Forelimb muscle (tissue), 1 donor: Measurements from ENCODE around the gene PLEKHH3. TPM values are rescaled to one million over a fixed set of nuclear protein-coding genes. Genes with fewer than 3 reads are reported as not detected.
"Not testable (repeated sequence)": the region's sequence is repeated elsewhere in the genome, so short reads cannot be mapped to it uniquely, and the experiment has no call there.

Source experiments
- DNase-seq: peaks from one replicate; pipeline ENCODE4 v3.0.0-alpha.2; 2013; ENCODE audit warnings: low read depth
- polyA plus RNA-seq: library from polyadenylated mRNA; unstranded; fragments of 120-200 nt; gene quantifications from one replicate; pipeline ENCODE4 v1.2.1, GENCODE V29; 2013; ENCODE audit not compliant: insufficient read length

Gene PLEKHH3
- polyA plus RNA-seq, 1 donor, result 49.6 TPM

- DNase-seq, result no peak
These were observed 3.4 kb downstream of the PLEKHH3 start for GRCh38 chr17:42673266-42673884.

- no peak for DNase-seq
These were observed 4.8 kb downstream of the PLEKHH3 start for GRCh38 chr17:42672038-42672437.

GRCh38 chr17:42670789-42671657 is 5.8 kb downstream of the PLEKHH3 start:
- DNase-seq, result no peak

GRCh38 chr17:42669977-42670788 is 6.6 kb downstream of the PLEKHH3 start:
- DNase-seq, result no peak

- DNase-seq, result no peak
These were observed 7.2 kb downstream of the PLEKHH3 start for GRCh38 chr17:42669705-42669976.

DNA sequence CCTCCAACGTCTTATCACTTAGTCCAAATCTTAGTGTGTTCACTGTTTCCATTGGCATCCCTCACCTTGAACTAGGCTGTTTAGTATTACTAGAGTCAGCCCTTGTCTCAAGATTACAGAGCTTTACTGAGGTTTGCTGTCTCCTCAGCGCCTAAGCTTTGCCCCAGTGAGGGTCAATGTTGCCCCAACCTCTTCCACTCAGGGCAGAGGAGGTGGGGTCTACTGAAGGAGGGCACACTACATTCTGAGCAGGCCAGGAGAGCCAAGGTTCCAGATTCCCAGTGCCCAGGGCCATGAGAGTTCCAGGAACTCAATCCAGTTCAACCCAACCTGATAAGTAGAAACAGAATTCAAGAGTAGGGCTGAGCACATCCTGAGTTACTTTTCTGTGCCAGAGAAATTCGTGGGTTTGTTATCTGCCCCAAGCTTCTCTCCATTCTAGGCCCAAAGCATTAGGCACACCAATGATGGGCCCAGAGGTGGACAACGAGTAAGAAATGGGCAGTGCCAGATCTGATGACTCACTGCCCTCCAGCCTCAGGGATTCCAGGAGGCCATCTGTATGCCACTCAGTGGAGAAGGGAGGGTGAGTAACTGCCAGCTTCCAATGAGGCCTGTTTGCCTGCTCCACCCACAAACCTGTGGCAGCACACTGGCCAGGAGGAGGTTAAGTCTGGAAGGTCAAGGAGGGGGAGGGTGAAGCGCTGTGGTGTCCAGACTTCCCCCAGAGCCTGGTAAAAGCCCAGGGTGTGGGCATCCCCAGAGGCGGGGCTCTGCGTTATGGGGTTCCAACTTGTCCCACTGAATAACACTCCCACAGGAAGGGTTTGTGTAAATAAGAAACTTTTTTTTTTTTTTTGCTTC is 9.5 kb downstream of the PLEKHH3 start:
- DNase-seq, result no peak

GRCh38 chr17:42666126-42666525 is 10.7 kb downstream of the PLEKHH3 start:
- not testable (repeated sequence) for DNase-seq

- no peak for DNase-seq
These were observed 11.2 kb downstream of the PLEKHH3 start for GRCh38 chr17:42665581-42666001.

DNA sequence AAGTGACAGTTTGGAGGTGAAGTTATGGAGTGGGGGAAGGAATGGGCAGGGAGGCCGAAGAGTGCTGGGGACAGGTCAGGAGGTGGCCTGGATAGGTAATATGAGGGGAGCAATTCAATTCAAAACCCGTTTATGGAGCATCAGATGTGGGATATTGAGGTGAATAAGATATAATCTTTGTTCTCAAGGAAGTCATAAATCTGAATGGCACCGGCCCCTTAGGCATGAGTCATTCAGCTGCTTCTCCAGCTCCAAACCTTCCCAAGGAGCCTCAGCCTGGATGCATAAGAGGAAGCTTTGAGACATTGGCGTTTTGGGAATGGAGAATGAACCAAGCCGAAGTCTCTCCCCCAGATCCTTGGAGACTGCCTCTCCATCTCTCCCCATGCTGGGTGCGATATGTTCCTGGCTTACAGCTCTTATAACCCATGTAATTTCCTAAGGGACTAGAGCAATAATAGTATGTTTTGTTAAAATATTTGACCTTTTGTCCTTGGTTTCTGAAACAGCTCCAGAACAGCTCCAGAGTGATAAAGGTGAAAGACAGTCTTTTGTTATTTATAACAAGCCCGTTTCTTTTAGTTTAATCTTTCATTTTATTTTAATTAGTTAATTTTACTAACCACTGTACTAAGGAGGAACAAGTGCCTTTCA is 16.0 kb downstream of the PLEKHH3 start:
- DNase-seq, result no peak

GRCh38 chr17:42659932-42660274 is 16.9 kb downstream of the PLEKHH3 start:
- DNase-seq, result not testable (repeated sequence)

DNA sequence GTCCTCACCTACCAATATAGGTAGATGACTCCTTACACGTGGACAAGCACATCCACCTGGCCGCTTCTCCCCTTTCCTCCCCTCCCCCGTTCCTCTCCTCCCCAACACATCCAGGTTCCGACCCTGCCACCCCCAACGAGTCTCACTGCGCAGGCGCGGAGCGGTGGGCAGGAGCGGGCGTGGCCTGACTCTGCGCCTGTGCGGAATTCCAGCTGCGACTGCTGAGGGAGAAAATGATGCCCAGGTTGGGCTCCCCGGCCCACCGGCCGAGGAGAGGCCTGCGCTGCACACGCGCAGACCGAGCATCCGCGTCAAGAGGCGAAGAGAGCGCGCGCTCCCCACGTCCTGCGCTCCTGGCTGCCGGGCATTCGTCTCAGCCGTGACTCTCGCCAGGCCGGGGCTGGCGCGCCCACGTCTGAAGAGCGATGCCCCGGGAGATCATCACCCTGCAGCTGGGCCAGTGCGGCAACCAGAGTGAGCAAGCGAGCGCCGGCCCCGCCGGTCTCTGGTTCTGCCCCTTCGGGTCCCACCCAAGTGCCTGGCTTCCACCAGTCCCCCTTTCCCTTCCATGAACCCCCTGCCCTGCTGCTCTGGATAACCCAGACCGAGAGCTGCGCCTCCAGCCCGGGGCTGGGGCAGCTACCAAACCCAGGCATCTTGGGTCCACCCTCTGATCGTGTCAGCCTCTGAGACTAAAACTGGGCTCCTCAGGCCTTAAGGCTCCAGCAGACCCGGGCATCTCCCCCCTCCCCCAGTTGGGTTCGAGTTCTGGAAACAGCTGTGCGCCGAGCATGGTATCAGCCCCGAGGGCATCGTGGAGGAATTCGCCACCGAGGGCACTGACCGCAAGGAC is 17.5 kb downstream of the PLEKHH3 start, which contains the start of gene TUBG2:
TSS of gene TUBG2 (plus strand) at position 206 of the 853 bp plus-strand sequence. CDS start at position 426, 220 bp downstream.
- peak; percentile 60 for DNase-seq

DNA sequence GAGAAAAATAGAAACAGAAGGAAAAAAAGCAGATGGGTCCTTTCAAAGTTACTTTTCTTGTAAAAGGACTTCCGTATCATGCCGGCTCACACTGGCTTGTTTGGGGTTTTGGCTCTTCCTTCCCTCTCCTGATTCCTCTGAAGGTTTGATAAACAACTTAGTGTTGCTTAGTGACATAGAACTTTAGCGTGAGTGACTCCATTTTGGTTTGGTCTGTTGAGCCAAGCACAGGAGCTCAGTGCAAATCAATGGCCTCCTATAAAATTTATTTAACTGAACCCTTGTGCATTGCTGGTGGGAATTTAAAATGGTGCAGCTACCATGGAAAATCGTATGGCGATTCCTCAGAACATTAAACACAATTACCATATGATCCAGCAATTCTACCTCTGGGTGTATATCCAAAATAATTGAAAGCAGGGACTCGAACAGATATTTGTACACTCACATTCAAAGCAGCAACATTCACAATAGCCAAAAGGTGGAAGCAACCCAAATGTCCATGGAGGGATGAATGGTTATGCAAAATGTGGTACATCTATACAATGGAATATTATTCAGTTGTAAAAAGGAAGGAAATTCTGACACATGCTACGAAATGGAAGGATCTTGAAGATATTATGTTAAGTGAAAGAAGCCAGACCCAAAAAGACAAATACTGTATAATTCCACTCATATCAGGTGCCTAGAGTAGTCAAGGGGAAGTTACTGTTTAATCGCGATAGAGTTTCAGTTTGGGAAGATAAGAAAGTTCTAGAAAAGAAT is 18.8 kb downstream of the PLEKHH3 start:
- no peak for DNase-seq

GRCh38 chr17:42655528-42655927 is 21.3 kb downstream of the PLEKHH3 start:
- no peak for DNase-seq

GRCh38 chr17:42653179-42654124 is 23.3 kb downstream of the PLEKHH3 start:
- peak; percentile 74 for DNase-seq

GRCh38 chr17:42651392-42651791 is 25.4 kb downstream of the PLEKHH3 start:
- no peak for DNase-seq

GRCh38 chr17:42647778-42648177 is 29.0 kb downstream of the PLEKHH3 start:
- no peak for DNase-seq

DNA sequence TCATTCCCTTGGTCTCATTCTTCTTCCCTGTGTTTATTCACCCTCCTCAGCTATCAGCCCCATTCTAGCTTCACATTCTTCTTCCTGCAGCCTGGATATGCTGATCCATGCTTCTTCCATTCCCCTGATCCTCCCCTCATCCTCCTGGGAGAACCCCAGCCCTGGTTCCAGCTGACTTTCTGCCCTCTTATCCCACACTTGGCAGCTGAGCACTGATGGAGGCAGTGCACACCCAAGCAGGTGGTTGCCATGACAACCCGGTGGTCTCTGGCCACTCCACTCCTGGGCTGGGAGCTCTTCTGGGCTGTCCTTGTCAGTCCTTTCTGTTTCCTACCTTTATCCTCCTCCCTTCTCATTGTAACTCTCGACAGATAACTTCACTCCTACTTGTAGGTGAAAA is 34.5 kb downstream of the PLEKHH3 start:
- DNase-seq, result no peak

DNA sequence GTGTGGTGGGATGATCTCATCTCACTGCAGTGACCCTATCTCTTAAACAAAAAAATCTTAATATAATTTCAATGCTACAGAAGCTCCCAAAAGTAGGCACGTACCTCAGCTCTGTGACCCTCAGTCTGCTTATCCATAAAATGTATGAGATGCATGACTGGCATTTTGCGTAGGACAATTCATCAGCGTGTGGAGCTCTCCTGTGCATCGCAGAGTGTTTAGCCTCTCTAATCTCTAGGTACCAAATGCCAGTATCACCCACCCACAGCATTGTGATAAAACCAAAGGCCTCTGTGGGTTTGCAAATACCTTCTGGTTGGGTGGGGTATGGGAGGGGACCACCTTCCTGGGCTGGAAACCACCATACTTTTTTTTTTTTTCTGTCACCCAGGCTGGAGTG is 36.7 kb downstream of the PLEKHH3 start:
- no peak for DNase-seq
